HG03521 (cell line): Measurements from ENCODE around the gene GTF3C1.

Experiments
- ATAC-seq: cut with Tn5 transposase; IDR thresholded peaks from one replicate; pipeline ENCODE4 v1.9.1; 2021; ENCODE audit warnings: mild to moderate bottlenecking, moderate library complexity; ENCODE audit not compliant: unreplicated experiment

The GTF3C1 gene

GRCh38 chr16:27430512-27430911, 119.2 kb downstream of the GTF3C1 start:
- ATAC-seq = no peak

- no peak for ATAC-seq
Observed at GRCh38 chr16:27429981-27430441, 119.7 kb downstream of the GTF3C1 start.

DNA sequence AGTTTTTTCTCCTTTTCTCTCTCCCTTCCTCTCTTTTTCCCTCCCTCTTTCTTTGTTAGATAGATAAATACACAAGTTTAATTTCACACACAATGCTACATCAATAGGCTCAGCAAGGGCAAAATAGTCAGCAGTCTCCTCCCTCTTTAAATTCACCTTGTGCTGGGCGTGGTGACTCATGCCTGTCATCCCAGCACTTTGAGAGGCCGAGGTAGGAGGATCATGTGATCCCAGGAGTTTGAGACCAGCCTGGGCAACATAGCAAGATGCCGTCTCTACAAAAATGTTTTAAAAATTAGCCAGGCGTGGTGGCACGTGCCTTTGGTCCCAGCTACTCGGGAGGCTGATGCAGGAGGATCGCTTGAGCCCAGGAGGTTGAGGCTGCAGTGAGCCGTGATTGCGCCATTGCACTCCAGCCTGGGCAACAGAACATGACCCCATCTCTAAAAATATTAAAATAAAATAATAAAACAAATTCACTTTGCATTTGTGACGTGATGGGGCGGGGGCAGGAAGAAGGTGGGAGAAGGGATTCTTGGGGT, 120.3 kb downstream of the GTF3C1 start:
- no peak for ATAC-seq

GRCh38 chr16:27428026-27428785, 121.5 kb downstream of the GTF3C1 start:
- no peak for ATAC-seq

DNA sequence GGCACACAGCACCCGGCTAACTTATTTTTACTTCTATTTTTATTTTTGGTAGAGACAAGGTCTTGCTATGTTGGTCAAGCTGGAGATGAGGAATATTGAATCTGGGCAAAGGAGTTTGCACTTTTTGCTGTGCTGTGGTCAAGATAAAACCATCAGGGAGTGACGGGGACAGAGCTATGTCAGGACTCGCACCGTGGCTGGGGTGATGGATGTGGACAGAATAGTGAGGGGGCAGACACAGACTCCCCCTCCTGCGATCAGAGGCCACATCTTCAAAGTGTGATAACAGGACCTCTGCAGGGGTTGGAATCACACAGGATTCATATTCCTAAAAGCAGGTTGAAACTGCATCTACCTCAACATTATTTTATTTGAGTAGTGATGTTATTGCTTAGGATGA, 122.2 kb downstream of the GTF3C1 start:
- ATAC-seq = no peak

DNA sequence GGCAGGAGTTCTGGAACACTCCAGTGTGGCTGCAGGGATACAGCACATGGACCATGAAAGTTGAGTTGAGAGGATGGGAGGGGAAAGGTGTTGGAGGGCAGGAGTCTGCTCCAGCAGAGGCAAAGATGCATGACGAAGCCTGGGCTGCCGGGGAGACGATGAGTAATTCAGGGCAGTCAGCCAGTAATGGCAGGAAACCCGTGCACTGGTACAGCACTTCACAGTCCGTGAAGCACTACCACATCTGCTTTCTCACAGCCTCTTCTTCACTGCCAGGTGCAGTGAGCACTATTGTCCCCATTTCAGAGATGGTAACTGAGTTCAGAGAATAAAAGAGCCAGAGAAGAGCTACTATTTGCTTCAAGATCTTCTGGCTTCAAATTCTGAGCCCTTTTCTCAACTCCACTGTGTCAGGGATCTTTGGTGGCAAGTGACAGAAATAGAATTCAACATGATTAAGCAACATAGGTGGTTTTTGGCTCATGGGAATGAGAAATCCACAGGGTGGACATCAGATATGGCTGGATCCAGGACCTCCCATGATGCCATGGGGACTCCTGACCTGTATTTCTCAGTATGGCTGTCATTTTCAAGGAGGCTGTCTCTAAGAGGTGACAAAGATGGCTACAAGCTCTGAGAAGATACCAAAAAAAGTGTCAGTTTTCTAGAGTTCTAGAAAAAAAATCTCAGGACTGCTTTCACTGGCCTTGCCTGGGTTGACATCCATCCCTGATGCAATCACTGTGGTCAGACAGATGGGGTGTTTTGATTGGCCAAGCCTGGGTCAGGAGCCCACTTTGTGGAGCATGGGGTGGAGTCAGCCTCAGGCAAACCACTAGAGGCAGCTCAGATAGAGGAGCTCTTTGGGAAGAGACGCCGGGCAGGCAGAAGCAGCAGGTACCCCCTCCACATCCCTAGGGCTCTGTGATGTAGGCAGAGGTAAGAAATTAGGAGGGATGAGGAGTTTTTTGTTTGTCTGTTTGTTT, 123.0 kb downstream of the GTF3C1 start:
- ATAC-seq = peak; percentile 85

DNA sequence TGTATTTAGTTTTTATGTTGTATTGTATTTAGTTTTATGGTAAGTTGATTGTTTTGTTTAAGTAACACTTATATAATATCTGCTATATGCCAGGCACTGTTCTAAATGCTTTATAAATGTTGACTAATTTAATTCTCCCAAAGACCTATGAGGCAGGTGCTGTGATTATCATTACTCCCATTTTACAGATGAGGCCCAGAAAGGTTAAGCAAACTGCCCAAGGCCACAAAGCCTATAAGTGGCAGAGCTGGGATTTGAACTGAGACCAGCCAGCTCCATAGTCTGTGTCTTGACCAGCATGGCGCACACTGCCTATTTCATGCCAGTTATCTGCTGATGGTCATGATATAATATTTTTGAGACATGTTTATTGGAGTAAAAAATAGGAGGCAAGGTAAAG, 123.8 kb downstream of the GTF3C1 start:
- no peak for ATAC-seq

GRCh38 chr16:27424772-27425498, 124.8 kb downstream of the GTF3C1 start:
- ATAC-seq = no peak

GRCh38 chr16:27421961-27422740, 127.6 kb downstream of the GTF3C1 start:
- ATAC-seq = no peak

GRCh38 chr16:27417047-27417671, 132.6 kb downstream of the GTF3C1 start:
- no peak for ATAC-seq

DNA sequence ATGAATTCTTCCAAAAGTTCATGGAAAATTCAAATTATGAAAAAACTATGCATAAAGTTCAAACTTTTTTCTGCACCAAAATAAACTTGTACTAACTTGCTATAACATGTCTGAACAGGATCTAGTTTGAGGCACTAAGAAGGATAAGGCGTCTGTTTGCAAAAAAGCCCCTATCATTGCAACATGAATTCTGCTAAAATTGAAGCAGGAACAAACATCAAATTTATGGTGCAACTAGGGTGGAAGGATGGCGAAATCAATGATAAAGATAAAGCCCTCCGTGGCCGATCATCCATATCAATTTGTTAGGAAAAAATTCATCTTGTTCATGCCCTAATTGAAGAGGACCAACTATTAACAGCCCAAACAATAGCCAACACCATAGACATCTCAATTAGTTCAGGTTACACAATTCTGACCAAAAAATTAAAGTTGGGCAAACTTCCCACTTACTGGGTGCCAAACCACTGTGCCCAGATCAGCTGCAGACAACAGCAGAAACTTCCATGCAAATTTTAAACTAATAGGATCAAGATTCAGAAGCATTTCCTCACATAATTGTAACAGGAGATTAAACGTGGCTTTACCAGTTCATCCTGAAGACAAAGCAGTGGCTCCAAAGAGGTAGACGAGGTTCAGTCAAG, 134.8 kb downstream of the GTF3C1 start:
- ATAC-seq = no peak

- ATAC-seq = no peak
Observed at GRCh38 chr16:27413956-27414355, 135.8 kb downstream of the GTF3C1 start.

GRCh38 chr16:27410761-27411160, 139.0 kb downstream of the GTF3C1 start:
- no peak for ATAC-seq
